Measurements from ENCODE around the gene ARHGEF9.

Gene ARHGEF9

GRCh38 chrX:63744850-63745394, 40.1 kb downstream of the ARHGEF9 start:
- Histone ChIP-seq H3K36me3 (ENCODE audit: insufficient read depth, low read length) (no peaks in the 10 kb centered on the region), H3K4me3 (ENCODE audit: low read depth in 1 of 2, low read length in 2 of 2) (no peak overlapping the region), H3K4me1 (ENCODE audit: insufficient read depth, low read length) (peaks cover 17% of the 10 kb centered on the region), H3K27ac (ENCODE audit: low read length) (no peak overlapping the region), H3K4me2 (ENCODE audit: insufficient read depth, low read length) (no peak overlapping the region), H3K79me2 (ENCODE audit: insufficient read depth, low read length) (peaks cover 72% of the 10 kb centered on the region), H2AFZ (ENCODE audit: low read depth, low read length) (no peak overlapping the region), H3K9ac (ENCODE audit: low read depth, low read length) (no peak overlapping the region), H4K20me1 (ENCODE audit: insufficient read depth, low read length) (peaks cover 11% of the 10 kb centered on the region; the same call in 1 of the 2 replicates), H3K27me3 (ENCODE audit: insufficient read depth, low read length, poor library complexity) (no peaks in the 10 kb centered on the region), H3K9me3 (ENCODE audit: insufficient read depth, low read length, severe bottlenecking) (no peaks in the 10 kb centered on the region)
- no peak for ATAC-seq (ENCODE audit: insufficient read depth, low read depth)
- no peak for TF ChIP-seq EZH2 (IDR thresholded peaks at IDR 0.05; ENCODE audit: borderline replicate concordance, low read depth, low read length, severe bottlenecking)
- TF ChIP-seq, protein P1, sequence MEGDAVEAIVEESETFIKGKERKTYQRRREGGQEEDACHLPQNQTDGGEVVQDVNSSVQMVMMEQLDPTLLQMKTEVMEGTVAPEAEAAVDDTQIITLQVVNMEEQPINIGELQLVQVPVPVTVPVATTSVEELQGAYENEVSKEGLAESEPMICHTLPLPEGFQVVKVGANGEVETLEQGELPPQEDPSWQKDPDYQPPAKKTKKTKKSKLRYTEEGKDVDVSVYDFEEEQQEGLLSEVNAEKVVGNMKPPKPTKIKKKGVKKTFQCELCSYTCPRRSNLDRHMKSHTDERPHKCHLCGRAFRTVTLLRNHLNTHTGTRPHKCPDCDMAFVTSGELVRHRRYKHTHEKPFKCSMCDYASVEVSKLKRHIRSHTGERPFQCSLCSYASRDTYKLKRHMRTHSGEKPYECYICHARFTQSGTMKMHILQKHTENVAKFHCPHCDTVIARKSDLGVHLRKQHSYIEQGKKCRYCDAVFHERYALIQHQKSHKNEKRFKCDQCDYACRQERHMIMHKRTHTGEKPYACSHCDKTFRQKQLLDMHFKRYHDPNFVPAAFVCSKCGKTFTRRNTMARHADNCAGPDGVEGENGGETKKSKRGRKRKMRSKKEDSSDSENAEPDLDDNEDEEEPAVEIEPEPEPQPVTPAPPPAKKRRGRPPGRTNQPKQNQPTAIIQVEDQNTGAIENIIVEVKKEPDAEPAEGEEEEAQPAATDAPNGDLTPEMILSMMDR (IDR thresholded peaks at IDR 0.05; ENCODE audit: borderline replicate concordance, extremely low read depth, low read length, poor library complexity, severe bottlenecking) = no peak
- DNase-seq = no peak

DNA sequence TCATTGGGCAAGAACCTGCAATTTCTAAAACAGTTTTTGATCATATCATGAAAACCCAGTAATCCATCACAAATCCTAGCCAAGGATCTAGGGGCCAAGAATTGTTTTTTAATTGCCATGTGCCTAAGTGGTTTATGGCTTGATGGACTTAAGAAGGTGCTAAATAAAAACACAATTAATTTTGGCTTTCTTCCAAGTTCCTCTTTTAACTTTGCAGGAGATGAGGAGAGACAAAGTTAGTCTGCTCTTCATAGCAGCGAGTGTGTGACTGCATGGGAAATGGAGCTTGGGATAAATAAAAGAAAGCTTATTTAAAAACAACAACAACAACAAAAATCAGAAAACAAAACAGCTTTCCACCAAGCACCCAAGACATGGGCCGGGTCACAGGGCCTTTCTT, 41.4 kb downstream of the ARHGEF9 start:
- H3K9ac ChIP-seq (ENCODE audit: low read depth, low read length) = no peak overlapping the region
- no peaks in the 10 kb centered on the region for H3K36me3 ChIP-seq (ENCODE audit: insufficient read depth, low read length)
- ATAC-seq (ENCODE audit: insufficient read depth, low read depth) (no peak), DNase-seq (no peak)
- no peaks in the 10 kb centered on the region for H3K27me3 ChIP-seq (ENCODE audit: insufficient read depth, low read length, poor library complexity)
- H3K4me2 ChIP-seq (ENCODE audit: insufficient read depth, low read length) = no peak overlapping the region
- TF ChIP-seq EZH2 (IDR thresholded peaks at IDR 0.05; ENCODE audit: borderline replicate concordance, low read depth, low read length, severe bottlenecking) = no peak
- TF ChIP-seq, protein P1 (IDR thresholded peaks at IDR 0.05; ENCODE audit: borderline replicate concordance, extremely low read depth, low read length, poor library complexity, severe bottlenecking) = no peak
- peaks cover 70% of the 10 kb centered on the region for H3K79me2 ChIP-seq (ENCODE audit: insufficient read depth, low read length)
- peaks cover 17% of the 10 kb centered on the region for H3K4me1 ChIP-seq (ENCODE audit: insufficient read depth, low read length)
- H2AFZ ChIP-seq (ENCODE audit: low read depth, low read length) = no peak overlapping the region
- no peak overlapping the region for H3K4me3 ChIP-seq (ENCODE audit: low read depth in 1 of 2, low read length in 2 of 2)
- H3K27ac ChIP-seq (ENCODE audit: low read length) = no peak overlapping the region
- H4K20me1 ChIP-seq (ENCODE audit: insufficient read depth, low read length) = peaks cover 11% of the 10 kb centered on the region; the same call in 1 of the 2 replicates
- H3K9me3 ChIP-seq (ENCODE audit: insufficient read depth, low read length, severe bottlenecking) = no peaks in the 10 kb centered on the region

- Histone ChIP-seq H3K4me3 (ENCODE audit: low read depth in 1 of 2, low read length in 2 of 2) (no peak overlapping the region), H3K4me2 (ENCODE audit: insufficient read depth, low read length) (no peak overlapping the region), H2AFZ (ENCODE audit: low read depth, low read length) (no peak overlapping the region), H3K4me1 (ENCODE audit: insufficient read depth, low read length) (no peaks in the 10 kb centered on the region), H3K9me3 (ENCODE audit: insufficient read depth, low read length, severe bottlenecking) (no peaks in the 10 kb centered on the region), H3K36me3 (ENCODE audit: insufficient read depth, low read length) (no peaks in the 10 kb centered on the region), H3K27me3 (ENCODE audit: insufficient read depth, low read length, poor library complexity) (no peaks in the 10 kb centered on the region), H4K20me1 (ENCODE audit: insufficient read depth, low read length) (peaks cover 18% of the 10 kb centered on the region; the same call in 1 of the 2 replicates), H3K27ac (ENCODE audit: low read length) (no peak overlapping the region), H3K79me2 (ENCODE audit: insufficient read depth, low read length) (peaks cover 62% of the 10 kb centered on the region), H3K9ac (ENCODE audit: low read depth, low read length) (no peak overlapping the region)
- TF ChIP-seq EZH2 (IDR thresholded peaks at IDR 0.05; ENCODE audit: borderline replicate concordance, low read depth, low read length, severe bottlenecking) = no peak
- TF ChIP-seq, protein P1 (IDR thresholded peaks at IDR 0.05; ENCODE audit: borderline replicate concordance, extremely low read depth, low read length, poor library complexity, severe bottlenecking) = no peak
- ATAC-seq (ENCODE audit: insufficient read depth, low read depth) (no peak), DNase-seq (no peak)
Measured at GRCh38 chrX:63740382-63740781, 44.6 kb downstream of the ARHGEF9 start.
